ENCODE results near the gene CERCAM.

CERCAM gene

GRCh38 chr9:128420651-128421481 lies at the start of gene CERCAM:
Gene CERCAM, plus strand, starts transcription at chr9:128420857. Its CDS starts 21 bp downstream, at chr9:128420878.
- DNase-seq: peak in 1 of 4 experiments; percentile 42

DNA sequence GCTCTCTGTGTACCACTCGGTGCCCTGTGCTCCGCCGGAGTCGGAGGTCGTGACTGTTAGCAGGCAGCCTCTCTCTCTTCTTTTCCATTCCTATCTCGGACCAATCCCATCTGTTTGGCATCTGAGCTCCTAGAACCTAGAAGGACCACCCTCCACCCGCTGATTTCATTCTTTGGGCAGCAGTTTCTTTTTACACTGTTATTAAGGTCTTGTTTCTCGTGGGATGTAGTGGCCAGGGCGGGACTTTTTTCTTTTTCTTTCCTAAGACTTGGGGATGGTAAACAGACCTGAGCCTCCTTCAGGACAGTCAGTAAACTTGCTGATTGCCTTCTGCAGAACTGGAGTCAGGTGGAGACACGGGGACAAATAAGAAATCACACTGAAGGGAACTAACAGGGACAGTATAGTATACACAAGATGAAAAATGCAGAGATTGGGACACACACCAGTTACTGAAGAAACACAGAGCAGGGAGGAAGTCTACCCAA lies 49.0 kb upstream of the CERCAM start:
- no peak for DNase-seq

DNA sequence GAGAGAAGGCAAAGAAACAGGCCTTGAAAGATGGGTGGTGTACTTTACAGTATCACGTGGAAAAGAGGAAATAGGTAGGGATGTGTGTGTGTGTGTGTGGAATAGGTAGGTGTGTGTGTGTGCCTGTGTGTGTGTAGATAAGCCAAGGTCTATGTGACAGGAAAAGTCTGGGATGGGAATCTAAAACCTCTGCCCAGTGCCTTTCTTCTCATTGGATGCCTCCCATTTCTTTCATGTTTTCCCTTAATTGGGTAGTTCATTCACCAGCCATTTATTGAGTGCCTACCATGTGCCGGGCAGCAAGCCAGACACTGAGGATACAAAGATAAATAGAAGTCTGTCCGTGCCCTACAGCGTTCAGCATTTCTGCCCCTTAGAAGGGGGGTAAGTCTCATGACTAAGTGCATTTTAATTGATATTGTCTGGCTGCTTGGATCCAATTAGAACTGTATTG lies 48.4 kb upstream of the CERCAM start:
- no peak for DNase-seq

- no peak for DNase-seq
These were observed 47.9 kb upstream of the CERCAM start for GRCh38 chr9:128372784-128373183.

DNA sequence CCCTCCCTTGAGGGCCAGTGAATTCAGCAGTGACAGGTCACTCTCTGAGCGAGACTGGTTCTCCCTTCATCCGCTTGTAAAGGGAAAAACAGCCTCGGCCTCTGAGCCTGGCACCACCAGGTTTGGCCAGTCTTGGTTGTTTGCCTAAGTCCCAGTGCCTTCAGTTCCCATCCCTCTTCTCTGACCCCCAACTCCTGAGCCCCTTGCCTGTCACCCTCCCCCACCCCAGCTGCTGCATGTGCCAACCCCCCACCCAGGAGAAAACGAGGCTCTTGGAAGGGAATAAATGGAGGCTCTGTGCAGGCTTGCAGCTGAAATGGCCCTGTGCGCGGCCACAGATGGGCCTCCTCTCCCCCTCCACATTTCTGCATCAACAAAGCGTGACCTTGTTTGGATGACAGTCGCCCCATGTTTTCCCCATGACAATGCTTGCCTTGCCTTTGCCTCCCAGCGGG lies 46.4 kb upstream of the CERCAM start:
- DNase-seq: no peak

GRCh38 chr9:128375865-128376264 lies 44.8 kb upstream of the CERCAM start:
- DNase-seq: no peak

- no peak for DNase-seq
These were observed 38.4 kb upstream of the CERCAM start for GRCh38 chr9:128382261-128382660.

DNA sequence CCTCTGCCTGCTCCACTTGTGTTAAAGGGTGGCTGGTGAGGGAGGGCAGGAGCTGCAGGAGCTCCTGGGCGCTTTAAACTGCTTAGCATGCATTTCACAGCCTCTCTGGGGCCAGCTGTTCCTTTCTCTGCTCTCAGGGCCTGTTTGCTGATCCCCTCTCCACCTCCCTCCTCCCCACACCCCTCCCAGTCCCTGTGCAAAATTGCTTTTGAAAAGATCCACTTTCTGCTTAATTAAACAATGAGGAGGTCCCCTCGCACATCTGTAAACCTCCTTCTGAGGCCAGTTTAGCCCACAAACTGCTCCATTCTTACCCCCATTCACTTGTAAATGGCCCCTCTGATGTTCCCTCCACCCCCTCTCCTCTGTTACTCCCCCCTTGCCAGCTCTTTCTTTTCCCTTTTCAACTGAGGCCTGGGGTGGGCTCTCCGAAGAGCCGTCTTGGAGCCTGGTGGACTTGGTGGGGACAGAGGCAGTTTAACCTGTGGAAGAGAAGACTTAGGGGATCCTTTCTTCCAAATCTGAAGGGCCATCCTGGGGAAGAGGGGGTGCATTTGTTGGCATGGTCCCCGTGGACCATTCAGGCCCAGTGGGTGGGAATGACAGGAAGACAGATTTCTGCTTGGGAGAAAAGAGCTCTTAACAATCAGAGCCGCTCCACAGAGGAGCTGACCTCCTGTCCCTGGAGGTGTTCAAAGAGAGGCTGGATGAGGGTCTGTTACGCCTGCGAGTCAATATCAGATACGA lies 37.5 kb upstream of the CERCAM start:
- no peak for DNase-seq

GRCh38 chr9:128383791-128384190 lies 36.9 kb upstream of the CERCAM start:
- DNase-seq: no peak

DNA sequence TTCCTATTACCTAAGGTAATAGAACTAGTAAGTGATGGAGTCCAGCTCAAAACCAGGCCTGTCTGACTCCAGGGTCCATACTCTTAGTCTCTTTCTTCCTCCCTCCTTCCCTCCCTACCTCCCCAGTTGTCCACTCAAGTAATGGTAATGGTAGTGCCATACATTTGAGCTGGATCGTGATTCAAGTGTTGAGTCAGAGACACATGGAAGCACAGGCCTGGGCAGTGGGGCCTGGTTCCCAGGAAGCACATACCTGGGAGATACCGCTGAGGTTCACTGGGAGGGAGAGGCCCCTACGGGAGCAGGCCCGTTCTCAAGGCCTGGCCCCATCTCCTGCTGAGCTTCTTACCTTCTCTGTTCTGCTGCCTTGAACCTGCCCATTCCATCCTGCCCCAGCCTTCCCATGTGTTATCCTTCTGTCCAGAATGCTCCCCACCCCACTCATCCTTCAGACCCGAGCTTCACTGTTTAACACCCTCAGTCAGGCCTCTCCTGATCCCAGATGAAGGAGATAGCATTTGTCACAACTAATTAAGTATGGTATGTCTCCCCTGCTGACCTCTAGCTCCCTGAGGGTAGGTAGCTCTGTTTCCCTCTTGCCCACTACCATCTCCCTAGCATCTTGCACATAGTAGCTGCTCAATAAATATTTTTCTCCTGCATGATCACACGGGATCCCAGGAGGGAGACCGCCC lies 35.7 kb upstream of the CERCAM start:
- no peak for DNase-seq

DNA sequence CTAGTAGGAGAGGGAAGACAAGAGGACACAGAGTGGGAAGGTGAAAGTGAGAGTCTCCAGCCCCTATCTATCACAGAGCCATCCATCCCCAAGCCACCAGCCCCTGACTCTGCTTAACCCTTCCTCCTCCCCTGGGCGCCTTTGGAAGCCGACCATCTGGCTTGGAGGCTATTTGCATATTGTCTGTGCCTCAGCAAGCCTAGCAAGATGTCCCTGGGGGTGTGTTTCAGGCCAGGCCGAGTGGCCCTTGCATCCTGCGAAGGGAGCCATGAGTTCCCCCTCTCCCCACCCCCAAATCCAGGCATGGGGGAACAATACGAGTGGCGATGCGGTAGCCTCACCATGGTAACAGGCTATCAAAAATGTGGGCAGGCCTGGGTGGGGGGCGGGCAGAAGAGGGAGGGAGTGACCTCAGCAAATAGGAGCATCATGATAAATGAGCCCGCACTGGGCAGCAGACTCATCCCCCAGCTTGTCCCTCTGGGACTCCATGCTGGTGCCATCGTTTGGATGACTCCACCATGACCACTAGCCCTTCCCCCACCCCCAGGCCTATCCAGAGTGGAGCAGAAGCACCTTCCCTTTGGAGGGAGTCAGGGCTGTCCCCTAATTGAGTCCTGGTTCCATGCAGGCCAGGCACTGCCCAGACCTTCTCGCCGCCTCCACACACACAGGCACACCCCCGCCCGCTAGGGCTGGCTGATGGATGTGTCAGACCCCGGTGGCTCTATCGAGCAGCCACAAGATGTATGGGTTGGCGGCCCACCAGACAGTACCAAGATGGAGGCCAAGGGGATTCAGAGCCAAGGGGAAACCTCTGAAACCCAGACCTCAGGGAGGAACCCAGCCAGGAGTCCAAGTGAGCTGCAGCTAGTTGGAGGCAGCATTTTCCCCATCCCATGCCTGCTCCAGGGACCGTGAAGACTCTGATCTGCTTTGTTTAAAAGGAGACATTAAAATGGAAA lies 34.9 kb upstream of the CERCAM start:
- DNase-seq: no peak

DNA sequence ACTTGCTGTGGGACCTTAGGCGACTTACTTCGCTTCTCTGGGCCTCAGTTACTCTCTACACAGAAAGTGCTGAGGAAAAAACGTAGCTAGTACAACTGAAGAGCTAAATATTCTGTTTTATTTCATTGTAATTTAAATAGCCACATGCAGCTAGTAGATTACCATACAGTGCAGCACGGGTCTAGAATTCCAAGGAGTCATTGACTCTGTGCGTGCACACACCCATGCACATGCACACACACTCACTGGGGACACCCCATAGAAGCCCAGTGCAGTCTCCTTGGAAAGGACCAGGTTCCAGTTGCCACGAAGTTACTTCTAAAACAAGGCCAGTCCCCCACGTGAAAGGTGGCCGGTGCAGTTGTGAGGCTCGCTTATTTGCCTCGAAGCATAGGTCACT lies 32.5 kb upstream of the CERCAM start:
- no peak for DNase-seq

GRCh38 chr9:128389395-128390149 lies 31.1 kb upstream of the CERCAM start:
- DNase-seq: no peak

DNA sequence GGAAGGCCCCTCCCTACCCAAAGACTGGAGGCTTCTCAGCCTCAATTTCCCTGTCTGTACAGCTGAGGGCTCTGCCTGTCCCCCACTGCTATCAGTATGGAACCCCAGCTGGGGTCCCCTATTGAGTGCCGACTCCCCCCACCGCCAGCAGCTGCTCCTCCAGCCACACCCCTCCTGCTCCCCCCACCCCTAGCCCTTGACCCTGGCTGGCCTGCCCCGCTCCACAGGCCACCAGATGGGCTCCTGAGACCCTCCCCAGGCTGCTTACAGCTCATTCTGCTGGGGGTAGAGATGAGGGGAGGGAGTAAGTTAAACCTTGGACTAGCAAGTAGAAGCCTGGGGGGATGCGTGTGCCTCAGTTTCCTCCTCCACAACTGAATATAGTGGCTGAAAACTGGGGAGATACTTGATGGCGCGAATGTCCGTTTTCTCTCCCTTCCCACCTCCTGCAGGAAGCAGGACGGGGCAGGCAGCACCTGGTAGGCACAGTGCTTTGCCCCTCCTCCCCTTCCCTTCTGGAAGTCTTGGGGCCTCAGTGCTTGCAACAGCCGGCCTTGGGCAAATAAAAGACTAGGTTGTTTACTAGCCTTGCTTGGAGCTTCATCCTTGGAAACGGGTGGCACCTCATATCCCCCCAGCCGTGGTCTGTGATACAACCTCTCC lies 30.4 kb upstream of the CERCAM start:
- no peak for DNase-seq

- DNase-seq: no peak
These were observed 29.6 kb upstream of the CERCAM start for GRCh38 chr9:128390813-128391711.

DNA sequence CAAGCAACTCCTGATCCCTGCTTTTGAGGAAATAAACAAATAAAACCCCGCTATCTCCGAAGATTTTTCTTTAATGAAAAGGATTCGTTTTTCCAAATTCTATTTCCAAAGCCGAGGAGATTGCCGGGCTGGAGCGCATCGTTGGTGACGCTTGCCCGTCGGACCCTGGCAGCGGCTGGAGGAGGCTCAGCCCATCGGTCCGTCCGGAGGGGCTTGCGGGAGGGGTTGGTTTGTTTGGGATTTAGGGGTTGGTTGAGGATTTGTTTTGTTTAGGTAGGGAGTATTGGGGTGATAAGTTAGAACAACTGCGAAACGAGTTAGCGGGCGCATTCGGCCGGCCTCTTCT lies 28.7 kb upstream of the CERCAM start:
- no peak for DNase-seq

DNA sequence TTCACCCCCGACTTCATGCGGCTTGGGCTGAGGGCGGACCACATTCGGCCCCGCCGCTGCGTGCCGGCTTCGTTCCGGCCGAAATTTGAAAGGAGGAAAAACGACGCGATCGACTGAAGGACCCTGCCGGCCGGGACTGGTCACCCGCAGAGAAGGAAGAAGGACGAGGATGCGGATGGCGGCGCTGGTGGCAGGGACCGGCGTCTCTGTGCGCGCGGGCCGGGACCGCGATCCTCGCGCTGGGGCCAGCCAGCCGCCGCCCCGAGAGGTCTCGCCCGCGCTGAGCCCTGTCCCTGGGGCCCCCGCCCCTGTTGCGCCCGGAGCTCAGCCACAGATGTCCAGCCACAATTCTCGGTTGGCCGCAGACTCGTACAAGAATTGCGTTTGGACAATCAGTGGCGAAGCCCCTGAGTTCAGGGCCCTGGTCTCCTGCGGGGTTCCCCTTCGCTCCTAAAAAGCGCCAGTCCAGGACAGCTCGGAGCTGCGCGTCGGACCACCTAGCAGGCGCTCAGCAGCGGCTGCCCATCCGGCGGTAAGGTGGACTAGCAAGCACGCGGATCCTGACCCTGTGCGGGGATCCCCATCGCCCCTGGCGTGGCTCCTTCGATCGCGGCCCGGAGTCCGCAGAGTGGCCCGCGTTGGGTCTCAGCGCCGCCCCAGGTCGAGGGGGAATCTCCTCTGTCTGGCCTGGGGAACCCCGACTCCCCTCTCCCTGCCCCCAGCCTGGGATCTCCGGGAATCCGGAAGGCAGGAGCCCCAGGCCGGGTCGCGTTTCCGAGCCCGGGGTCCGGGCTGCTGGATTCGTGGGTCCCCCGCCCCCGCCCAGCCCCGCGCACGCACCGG lies 28.1 kb upstream of the CERCAM start:
- no peak for DNase-seq

DNA sequence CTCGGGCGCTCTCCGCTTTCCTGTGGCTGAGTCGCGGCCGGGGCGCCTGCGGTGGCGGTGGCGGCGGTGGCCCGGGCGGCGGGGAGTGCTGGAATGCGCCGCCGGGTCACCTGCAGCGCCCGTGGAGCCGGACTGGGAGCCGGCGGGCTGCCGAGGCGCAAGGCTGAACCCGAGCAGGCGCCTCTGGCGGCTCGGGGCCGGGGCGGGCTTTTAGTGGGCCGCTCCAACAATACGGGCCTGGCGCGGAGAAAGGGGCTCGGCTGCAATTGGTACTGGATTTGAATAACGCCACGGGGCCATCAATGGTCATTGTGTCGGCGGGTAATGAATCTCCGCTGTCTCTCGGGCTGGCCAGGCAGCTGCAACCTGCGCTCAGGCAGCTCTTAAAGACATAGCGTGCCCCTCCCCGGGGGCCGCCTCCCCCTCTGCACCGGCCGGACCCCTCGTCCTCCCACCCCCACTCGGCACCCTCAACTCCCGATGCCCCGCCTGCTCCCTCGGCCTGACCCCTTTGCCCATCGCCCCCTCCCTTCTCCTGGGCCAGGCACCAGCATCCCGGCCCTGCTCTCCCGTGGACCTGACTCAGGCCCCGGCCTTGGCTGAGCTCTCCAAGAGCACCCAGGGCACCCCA lies 27.4 kb upstream of the CERCAM start:
- no peak for DNase-seq

Measured in activated naive CD4-positive, alpha-beta T cell (primary cell).